Activated gamma-delta T cell (primary cell): Measurements from ENCODE around the gene DSE.
A peak's percentile ranks its signal among the peaks of the same experiment; 100 is the strongest.

Experiments used
- DNase-seq: peaks from one replicate; lab custom pipeline; 2025; lab: John Stamatoyannopoulos, UW

Gene DSE

DNA sequence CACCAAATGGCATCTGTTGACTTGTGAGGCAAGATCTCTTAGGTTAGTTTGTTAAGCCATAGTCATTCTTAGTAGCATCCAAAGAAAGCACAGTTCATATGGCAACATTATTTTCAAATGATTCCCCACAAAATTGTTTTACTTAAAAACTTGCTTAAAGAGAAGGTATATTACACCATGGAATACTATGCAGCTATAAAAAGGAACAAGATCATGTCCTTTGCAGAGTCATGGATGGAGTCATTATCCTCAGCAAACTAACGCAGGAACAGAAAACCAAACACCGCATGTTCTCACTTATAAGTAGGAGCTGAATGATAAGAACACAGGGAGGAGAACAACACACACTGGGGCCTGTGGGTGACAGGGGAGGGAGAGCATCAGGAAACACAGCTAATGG lies 10.9 kb upstream of the DSE start:
- DNase-seq, result no peak

- DNase-seq, result no peak
These were observed 8.5 kb upstream of the DSE start for GRCh38 chr6:116362276-116362675.

DNA sequence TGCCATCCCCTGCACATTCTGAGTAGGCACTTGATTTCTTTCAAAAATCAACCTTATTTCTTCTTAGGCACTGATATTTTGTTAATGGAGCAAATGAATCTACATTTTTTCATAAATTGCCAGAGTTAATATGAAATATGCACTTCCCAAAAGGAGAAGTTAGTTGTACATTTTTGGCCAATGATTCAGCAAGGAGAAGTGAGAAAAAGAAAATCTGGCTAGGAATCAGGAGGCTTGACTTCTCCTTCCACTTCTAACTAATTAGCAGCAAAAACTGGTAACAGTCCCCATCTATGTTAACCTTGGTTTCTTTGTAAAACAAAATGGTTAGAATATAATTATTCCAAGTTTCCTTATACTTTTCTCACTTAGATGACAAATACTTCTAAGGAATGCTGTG lies 7.0 kb upstream of the DSE start:
- no peak for DNase-seq

DNA sequence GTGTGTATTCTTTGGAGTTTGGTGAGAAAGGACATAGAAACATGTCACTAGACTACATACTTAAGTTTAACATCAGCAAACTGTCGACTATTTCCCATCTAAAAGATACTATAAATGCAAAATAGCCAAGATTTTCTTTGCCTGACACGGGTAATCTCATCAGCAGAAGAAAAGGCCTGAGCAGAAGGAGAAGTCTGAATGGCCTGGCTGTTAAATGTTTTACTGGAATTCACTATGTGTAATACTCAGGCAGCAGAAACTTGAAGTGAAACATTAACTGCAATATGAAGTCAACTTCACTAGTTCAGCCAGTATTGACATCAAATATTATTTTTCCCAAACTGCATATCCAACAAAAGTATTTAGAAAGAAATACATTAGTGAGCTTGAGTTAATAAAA lies 6.4 kb upstream of the DSE start:
- no peak for DNase-seq

GRCh38 chr6:116365743-116366142 lies 5.0 kb upstream of the DSE start:
- DNase-seq, result no peak

- no peak for DNase-seq
These were observed 3.9 kb upstream of the DSE start for GRCh38 chr6:116366740-116367275.

DNA sequence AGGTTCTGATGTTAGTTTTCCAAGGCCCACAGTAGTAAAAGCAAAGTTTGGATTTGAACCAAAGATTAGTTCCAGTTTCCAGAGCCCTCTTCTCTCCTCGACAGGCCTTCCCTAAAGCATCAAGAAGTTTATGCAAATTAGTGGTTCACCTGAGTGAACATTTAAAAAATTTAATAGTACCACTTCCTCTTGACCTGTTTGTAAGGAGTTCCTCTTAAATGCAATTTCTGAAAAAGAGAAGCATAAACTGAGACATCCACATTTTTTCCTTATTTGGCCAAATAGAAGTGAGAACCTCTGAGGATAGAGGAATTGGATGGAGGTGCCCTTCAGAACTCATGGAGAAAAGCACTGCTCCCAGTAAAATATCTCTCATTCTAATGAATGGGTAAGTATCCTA lies 1.2 kb upstream of the DSE start:
- no peak for DNase-seq

DNA sequence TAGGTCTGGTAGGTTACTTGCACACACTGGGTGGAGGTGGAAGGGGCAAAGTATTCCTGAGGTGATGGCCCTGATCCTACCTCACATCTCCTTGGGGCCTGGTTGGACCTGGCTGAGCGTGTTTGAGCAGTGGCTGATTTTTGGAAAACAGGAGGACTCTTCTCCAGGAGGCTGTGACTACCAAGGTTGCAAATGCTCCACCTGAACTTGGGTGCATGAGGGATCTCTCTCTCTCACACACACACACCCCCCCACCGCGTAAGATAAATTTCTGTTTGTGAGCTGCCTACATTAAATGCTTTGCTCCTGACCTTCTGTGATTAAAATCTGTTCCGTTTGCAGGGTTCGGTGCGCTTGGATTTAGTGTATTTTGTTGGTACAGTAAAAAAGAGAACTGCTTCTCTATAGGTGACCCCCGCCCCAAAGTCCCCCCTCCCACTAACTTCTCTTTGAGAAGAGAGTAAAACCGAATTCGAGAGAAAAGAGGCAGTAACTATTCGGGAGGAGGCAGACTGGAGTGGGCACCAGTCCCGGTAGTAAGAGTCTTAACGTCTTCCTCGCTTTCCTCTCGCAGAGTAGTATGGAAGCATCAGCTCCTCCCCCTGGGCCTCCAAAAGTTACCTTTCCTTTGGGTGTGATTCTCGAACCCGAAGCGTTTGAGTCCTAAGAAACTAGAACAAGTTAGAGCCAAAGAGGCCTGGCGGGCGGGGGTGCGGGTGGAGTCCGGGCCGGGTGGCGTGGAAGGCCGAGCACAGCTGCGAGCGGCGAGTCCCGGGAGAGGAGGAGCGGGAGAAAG lies 585 bp upstream of the DSE start:
- no peak for DNase-seq

DNA sequence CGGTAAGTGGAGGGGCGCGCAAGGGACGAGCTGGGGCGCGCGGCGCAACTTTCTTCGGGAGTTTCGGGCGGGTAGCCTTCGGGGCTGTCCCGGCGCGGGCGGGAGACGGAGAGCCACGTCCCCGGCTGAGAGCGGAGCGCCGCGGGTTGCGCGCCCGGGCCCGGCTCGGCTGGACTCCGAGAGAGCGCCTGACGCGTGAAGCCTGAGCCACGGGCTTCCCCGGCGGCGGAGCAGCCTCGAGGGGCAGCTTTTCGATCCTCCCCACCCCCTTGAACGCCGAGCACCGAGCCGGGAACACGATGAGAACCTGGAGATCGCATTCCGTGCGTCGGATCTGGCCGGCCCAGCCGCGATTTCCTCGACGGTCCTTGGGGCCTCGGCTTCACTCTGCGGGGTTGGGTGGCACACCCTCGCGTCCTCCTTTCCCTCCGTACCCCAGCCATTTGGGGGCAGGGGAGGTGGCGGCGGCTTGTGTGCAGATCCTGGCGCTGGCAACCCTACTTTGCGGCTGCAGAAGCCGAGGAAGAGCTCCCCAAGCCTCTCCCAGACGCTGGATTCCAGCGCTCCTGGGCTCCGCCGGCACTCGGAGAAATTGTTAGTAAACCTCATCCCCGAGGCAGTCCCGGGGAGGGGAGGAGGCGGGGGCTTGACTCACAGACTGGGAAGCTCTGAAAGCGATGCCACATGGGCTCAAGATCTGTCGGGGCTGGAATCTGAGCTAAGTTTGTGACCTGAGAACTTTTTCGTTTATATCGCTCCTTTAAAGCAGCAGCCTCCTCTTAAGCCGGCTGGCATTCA lies 572 bp downstream of the DSE start:
- peak; percentile 30 for DNase-seq

DNA sequence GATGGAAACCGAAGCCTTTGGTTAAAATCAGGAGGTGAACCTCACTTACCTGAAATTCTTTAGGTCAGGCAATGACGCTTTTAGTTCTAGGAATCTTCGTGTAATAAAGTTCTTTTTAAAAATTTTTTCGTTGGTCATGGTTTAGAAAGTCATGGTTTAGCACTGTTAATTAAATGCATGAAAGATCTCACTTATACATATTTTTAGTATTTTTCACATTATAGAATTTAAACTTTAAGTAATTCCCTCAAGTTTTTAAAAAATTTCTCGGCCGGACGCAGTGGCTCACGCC lies 1.1 kb downstream of the DSE start:
- DNase-seq, result no peak

- no peak for DNase-seq
These were observed 2.6 kb downstream of the DSE start for GRCh38 chr6:116373300-116373699.

GRCh38 chr6:116373940-116374339 lies 3.2 kb downstream of the DSE start:
- no peak for DNase-seq

- DNase-seq, result no peak
These were observed 3.8 kb downstream of the DSE start for GRCh38 chr6:116374586-116374985.

DNA sequence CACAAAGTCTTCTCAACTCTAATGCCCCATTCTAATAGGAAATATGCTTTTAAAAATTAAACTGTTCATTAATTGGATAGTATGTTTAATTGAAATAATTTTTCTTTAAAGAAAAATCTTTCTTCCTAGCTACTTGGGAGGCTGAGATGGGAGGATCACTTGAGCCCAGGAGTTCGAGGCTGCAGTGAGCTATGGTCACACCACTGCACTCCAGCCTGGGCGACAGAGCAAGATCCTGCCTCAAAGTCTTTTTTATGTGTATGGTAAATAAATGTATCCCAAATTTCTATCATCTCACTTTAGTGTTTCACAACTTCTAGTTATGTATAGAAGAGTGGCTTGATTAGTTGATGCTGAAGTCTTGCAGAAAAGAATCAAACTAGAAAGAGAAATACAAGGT lies 4.5 kb downstream of the DSE start:
- no peak for DNase-seq

- no peak for DNase-seq
These were observed 5.4 kb downstream of the DSE start for GRCh38 chr6:116376149-116376548.

DNA sequence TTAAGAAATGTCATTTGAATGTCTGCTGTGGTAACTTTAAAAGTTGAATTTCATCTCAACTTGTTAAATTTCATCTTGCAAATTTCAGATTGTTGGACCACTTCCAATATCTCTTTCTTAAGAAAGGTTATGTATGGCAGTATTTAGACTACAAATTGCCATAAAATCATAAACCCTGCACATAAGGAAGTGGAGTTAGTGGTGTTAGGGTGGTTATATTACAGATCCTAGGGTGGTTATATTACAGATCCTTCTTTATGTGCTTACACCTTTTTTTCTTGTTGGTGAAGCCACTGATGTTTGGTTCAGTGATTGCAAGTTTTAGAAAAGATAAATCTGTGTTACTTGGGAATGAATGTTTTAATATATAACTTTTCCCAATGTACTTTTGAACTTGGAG lies 9.0 kb downstream of the DSE start:
- DNase-seq, result no peak

DNA sequence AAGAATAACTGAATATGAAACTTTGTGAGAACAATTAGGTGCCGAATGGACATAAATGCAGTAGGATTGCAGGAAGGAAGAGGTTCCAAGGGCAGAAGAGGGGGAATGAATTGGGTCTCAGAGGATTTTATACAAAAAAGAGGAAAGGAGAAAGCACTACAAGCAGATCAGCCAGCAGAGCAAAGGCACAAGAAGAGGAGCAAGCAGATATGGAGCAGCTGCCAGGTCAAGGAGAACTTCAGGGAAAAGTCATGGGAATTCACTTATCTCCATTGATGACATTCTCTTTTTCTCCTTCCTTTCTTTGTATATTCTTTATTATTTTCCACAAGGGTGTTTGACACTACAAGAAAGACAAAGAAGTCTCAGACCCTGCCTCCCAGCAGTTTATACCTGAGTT lies 9.6 kb downstream of the DSE start:
- DNase-seq, result no peak

DNA sequence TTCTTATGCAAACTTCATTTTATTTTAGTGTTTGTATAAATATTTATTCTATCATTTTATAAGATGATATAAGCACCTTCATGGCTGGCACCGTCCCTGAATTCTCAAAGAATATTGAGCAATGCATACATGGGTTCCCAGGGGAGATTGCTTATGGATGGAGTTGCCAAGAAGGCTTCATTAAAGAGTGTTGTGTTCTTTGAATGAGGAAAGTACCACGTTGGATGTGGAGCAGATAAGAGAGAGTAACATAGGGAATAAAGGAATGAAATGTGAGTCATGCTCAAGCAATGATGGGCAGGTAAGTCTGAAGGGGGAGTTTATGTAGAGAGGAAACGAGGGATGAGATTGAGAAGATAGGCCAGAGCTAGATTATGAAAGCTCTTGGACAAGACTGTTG lies 10.3 kb downstream of the DSE start:
- DNase-seq, result no peak

GRCh38 chr6:116382587-116382986 lies 11.8 kb downstream of the DSE start:
- no peak for DNase-seq

DNA sequence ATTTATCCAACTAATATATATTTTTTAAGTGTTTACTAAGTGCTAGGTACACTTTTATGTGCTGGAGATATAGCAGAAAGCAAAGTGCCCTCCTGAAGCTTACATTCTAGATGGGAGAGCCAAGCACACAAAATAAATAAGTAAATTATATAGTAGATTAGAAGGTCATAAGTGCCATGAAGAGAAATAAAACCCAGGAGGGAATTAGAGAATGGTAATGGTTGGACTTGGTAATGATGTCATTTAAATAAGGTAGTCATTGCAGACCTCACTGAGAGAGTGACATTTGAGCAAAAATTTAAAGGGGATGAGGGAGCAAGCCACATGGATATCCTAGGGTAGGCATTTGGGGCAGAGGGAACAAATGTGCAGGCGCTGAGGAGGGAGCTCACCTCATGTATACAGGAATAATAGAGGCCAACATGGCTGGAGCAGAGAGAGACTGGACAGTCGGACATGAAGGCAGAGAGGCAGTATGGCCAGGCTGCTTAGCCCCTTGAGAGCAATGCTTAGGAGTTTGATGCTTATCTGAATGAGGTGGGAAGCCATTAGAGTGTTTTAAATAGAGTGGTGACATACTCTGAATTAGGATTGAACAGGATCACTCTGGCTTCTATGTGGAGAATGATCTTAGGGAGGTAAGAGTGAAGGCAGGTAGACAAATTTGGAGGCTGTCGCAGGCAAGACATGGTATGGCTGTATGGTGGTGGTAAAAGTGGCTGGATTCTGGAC lies 14.1 kb downstream of the DSE start:
- no peak for DNase-seq

- DNase-seq, result no peak
These were observed 14.7 kb downstream of the DSE start for GRCh38 chr6:116385459-116385802.

- no peak for DNase-seq
These were observed 15.2 kb downstream of the DSE start for GRCh38 chr6:116385921-116386320.
